ENCODE results near the gene GLUL. TPM values are rescaled to one million over a fixed set of nuclear protein-coding genes. Genes with fewer than 3 reads are reported as not detected.

GLUL gene
- total and polyA plus RNA-seq, 2 donors from 2014 or later = 90.6 to 533 TPM

- Histone ChIP-seq H3K9me3 (ENCODE audit: control insufficient read depth in 2 of 3, insufficient read depth in 1 of 3, low read length in 3 of 3) (no peaks in the 10 kb centered on the region), H3K27me3 (ENCODE audit: control insufficient read depth, insufficient read depth, low read length) (no peaks in the 10 kb centered on the region), H3K27ac (ENCODE audit: low read depth in 2 of 2, low read length in 2 of 2) (no peak overlapping the region), H3K9ac (ENCODE audit: low read length in 3 of 3) (no peak overlapping the region), H3K36me3 (ENCODE audit: control insufficient read depth in 2 of 3, insufficient read depth in 3 of 3, low read length in 3 of 3) (no peaks in the 10 kb centered on the region), H3K4me1 (ENCODE audit: control insufficient read depth in 2 of 3, insufficient read depth in 2 of 3, low read depth in 1 of 3, low read length in 3 of 3) (no peaks in the 10 kb centered on the region), H3K4me3 (ENCODE audit: low read length in 3 of 3) (no peak overlapping the region)
- FAIRE-seq (no peak), DNase-seq (no peak)
- intact Hi-C loops (cut with DNase I) = no loop called here
- TF ChIP-seq CTCF (IDR thresholded peaks at IDR 0.05; ENCODE audit: borderline replicate concordance, extremely low read depth, insufficient read depth) = no peak
Measured at GRCh38 chr1:182368903-182369302, 22.7 kb downstream of the GLUL start.

- Histone ChIP-seq H3K36me3 (ENCODE audit: control insufficient read depth in 2 of 3, insufficient read depth in 3 of 3, low read length in 3 of 3) (no peaks in the 10 kb centered on the region), H3K27me3 (ENCODE audit: control insufficient read depth, insufficient read depth, low read length) (no peaks in the 10 kb centered on the region), H3K27ac (ENCODE audit: low read depth in 2 of 2, low read length in 2 of 2) (no peak overlapping the region), H3K9me3 (ENCODE audit: control insufficient read depth in 2 of 3, insufficient read depth in 1 of 3, low read length in 3 of 3) (no peaks in the 10 kb centered on the region), H3K4me3 (ENCODE audit: low read length in 3 of 3) (no peak overlapping the region), H3K9ac (ENCODE audit: low read length in 3 of 3) (no peak overlapping the region), H3K4me1 (ENCODE audit: control insufficient read depth in 2 of 3, insufficient read depth in 2 of 3, low read depth in 1 of 3, low read length in 3 of 3) (no peaks in the 10 kb centered on the region)
- DNase-seq (no peak), FAIRE-seq (no peak)
- intact Hi-C loops (cut with DNase I) = no loop called here
- no peak for TF ChIP-seq CTCF (IDR thresholded peaks at IDR 0.05; ENCODE audit: borderline replicate concordance, extremely low read depth, insufficient read depth)
Measured at GRCh38 chr1:182368358-182368757, 23.2 kb downstream of the GLUL start.

- H3K4me3 ChIP-seq (ENCODE audit: low read length in 3 of 3) = no peak overlapping the region
- no peaks in the 10 kb centered on the region for H3K4me1 ChIP-seq (ENCODE audit: control insufficient read depth in 2 of 3, insufficient read depth in 2 of 3, low read depth in 1 of 3, low read length in 3 of 3)
- DNase-seq (no peak), FAIRE-seq (no peak)
- H3K36me3 ChIP-seq (ENCODE audit: control insufficient read depth in 2 of 3, insufficient read depth in 3 of 3, low read length in 3 of 3) = no peaks in the 10 kb centered on the region
- no peak overlapping the region for H3K9ac ChIP-seq (ENCODE audit: low read length in 3 of 3)
- intact Hi-C loops (cut with DNase I) = no loop called here
- no peaks in the 10 kb centered on the region for H3K27me3 ChIP-seq (ENCODE audit: control insufficient read depth, insufficient read depth, low read length)
- TF ChIP-seq CTCF (IDR thresholded peaks at IDR 0.05; ENCODE audit: borderline replicate concordance, extremely low read depth, insufficient read depth) = no peak
- no peaks in the 10 kb centered on the region for H3K9me3 ChIP-seq (ENCODE audit: control insufficient read depth in 2 of 3, insufficient read depth in 1 of 3, low read length in 3 of 3)
- H3K27ac ChIP-seq (ENCODE audit: low read depth in 2 of 2, low read length in 2 of 2) = no peak overlapping the region
Measured at GRCh38 chr1:182367926-182368325, 23.7 kb downstream of the GLUL start.

- TF ChIP-seq CTCF (IDR thresholded peaks at IDR 0.05; ENCODE audit: borderline replicate concordance, extremely low read depth, insufficient read depth) = no peak
- FAIRE-seq = no peak
- no peaks in the 10 kb centered on the region for H3K4me1 ChIP-seq (ENCODE audit: control insufficient read depth in 2 of 3, insufficient read depth in 2 of 3, low read depth in 1 of 3, low read length in 3 of 3)
- intact Hi-C loops (cut with DNase I) = no loop called here
- no peaks in the 10 kb centered on the region for H3K36me3 ChIP-seq (ENCODE audit: control insufficient read depth in 2 of 3, insufficient read depth in 3 of 3, low read length in 3 of 3)
- no peak for DNase-seq
- H3K27ac ChIP-seq (ENCODE audit: low read depth in 2 of 2, low read length in 2 of 2) = no peak overlapping the region
- H3K4me3 ChIP-seq (ENCODE audit: low read length in 3 of 3) = no peak overlapping the region
- no peak overlapping the region for H3K9ac ChIP-seq (ENCODE audit: low read length in 3 of 3)
- H3K27me3 ChIP-seq (ENCODE audit: control insufficient read depth, insufficient read depth, low read length) = no peaks in the 10 kb centered on the region
- no peaks in the 10 kb centered on the region for H3K9me3 ChIP-seq (ENCODE audit: control insufficient read depth in 2 of 3, insufficient read depth in 1 of 3, low read length in 3 of 3)
Measured at GRCh38 chr1:182366596-182366995, 25.0 kb downstream of the GLUL start.
